H9 (cell line): ENCODE results near the gene MSLN. TPM values are rescaled to one million over a fixed set of nuclear protein-coding genes. Genes with fewer than 3 reads are reported as not detected.

Experiments
- DNase-seq: peaks from one replicate; pipeline ENCODE4 v3.0.0-alpha.2; 2017
- H2AFZ ChIP-seq: one replicate; pipeline ENCODE4 v1.6.1; 2013; ENCODE audit warnings: mild to moderate bottlenecking, low read length, control low read depth, moderate library complexity
- H2AK5ac ChIP-seq: 2 replicates; pipeline ENCODE4 v1.6.1; 2013; ENCODE audit warnings: low read length, control low read depth, mixed read lengths; ENCODE audit not compliant: insufficient read length
- H2BK120ac ChIP-seq: one replicate; pipeline ENCODE4 v1.6.1; 2013; ENCODE audit warnings: low read depth, mild to moderate bottlenecking, low read length, control low read depth, inconsistent platforms; ENCODE audit not compliant: poor library complexity, severe bottlenecking
- H2BK12ac ChIP-seq: 2 replicates; pipeline ENCODE4 v1.6.1; 2013; ENCODE audit warnings: low read length, control low read depth, mixed read lengths, low read depth; ENCODE audit not compliant: insufficient read length
- H2BK15ac ChIP-seq: 2 replicates; pipeline ENCODE4 v1.6.1; 2013; ENCODE audit warnings: low read depth, low read length, control low read depth
- H2BK20ac ChIP-seq: one replicate; pipeline ENCODE4 v1.6.1; 2013; ENCODE audit warnings: low read depth, mild to moderate bottlenecking, low read length, control low read depth, inconsistent platforms; ENCODE audit not compliant: poor library complexity, severe bottlenecking
- H2BK5ac ChIP-seq: 2 replicates; pipeline ENCODE4 v1.6.1; 2013; ENCODE audit warnings: low read length, control low read depth, mixed read lengths; ENCODE audit not compliant: insufficient read length
- H3K14ac ChIP-seq: 2 replicates; pipeline ENCODE4 v1.6.1; 2013; ENCODE audit warnings: low read length, control low read depth; ENCODE audit not compliant: insufficient read depth
- H3K18ac ChIP-seq: 2 replicates; pipeline ENCODE4 v1.6.1; 2013; ENCODE audit warnings: low read depth, mild to moderate bottlenecking, mixed read lengths, low read length, control low read depth; ENCODE audit not compliant: insufficient read length
- H3K23ac ChIP-seq: 2 replicates; pipeline ENCODE4 v1.6.1; 2013; ENCODE audit warnings: low read length, control low read depth, mixed read lengths, low read depth; ENCODE audit not compliant: insufficient read length
- H3K23me2 ChIP-seq: 2 replicates; pipeline ENCODE4 v1.6.1; 2013; ENCODE audit warnings: low read depth, mild to moderate bottlenecking, mixed read lengths, low read length, control low read depth; ENCODE audit not compliant: insufficient read length, poor library complexity, severe bottlenecking
- H3K27ac ChIP-seq: 2 replicates; pipeline ENCODE4 v1.5.1; 2013; ENCODE audit warnings: low read length, control low read depth, mixed read lengths, low read depth; ENCODE audit not compliant: insufficient read length
- H3K27me3 ChIP-seq: 2 replicates; pipeline ENCODE4 v1.6.1; 2013; ENCODE audit warnings: low read length, control low read depth, inconsistent platforms; ENCODE audit not compliant: insufficient read depth
- H3K4ac ChIP-seq: 2 replicates; pipeline ENCODE4 v1.6.1; 2013; ENCODE audit warnings: low read depth, mild to moderate bottlenecking, control low read depth, inconsistent platforms, low read length, moderate library complexity
- H3K4me1 ChIP-seq: 2 replicates; pipeline ENCODE4 v1.6.1; 2013; ENCODE audit warnings: low read length, control low read depth, inconsistent platforms; ENCODE audit not compliant: insufficient read depth
- H3K4me2 ChIP-seq: 2 replicates; pipeline ENCODE4 v1.6.1; 2013; ENCODE audit warnings: low read length, control low read depth, mixed read lengths; ENCODE audit not compliant: insufficient read length, insufficient read depth
- H3K56ac ChIP-seq: 2 replicates; pipeline ENCODE4 v1.6.1; 2013; ENCODE audit warnings: low read depth, mild to moderate bottlenecking, mixed read lengths, low read length, control low read depth; ENCODE audit not compliant: insufficient read length
- H3K79me1 ChIP-seq: 2 replicates; pipeline ENCODE4 v1.6.1; 2013; ENCODE audit warnings: low read depth, mild to moderate bottlenecking, moderate library complexity, low read length, control low read depth, inconsistent platforms; ENCODE audit not compliant: insufficient read depth, poor library complexity, severe bottlenecking
- H3K79me2 ChIP-seq: 2 replicates; pipeline ENCODE4 v1.6.1; 2013; ENCODE audit warnings: low read length, control low read depth, inconsistent platforms; ENCODE audit not compliant: insufficient read depth
- H3K9ac ChIP-seq: 2 replicates; pipeline ENCODE4 v1.6.1; 2013; ENCODE audit warnings: low read length, control low read depth, mixed read lengths; ENCODE audit not compliant: insufficient read length; ENCODE audit errors: extremely low read depth
- H3K9me3 ChIP-seq: one replicate; pipeline ENCODE4 v1.6.1; 2013; ENCODE audit warnings: low read depth, low read length, inconsistent platforms; ENCODE audit not compliant: control insufficient read depth
- H3T11ph ChIP-seq: one replicate; pipeline ENCODE4 v1.6.1; 2013; ENCODE audit warnings: mild to moderate bottlenecking, low read length, control low read depth, inconsistent platforms
- H4K20me1 ChIP-seq: one replicate; pipeline ENCODE4 v1.6.1; 2013; ENCODE audit not compliant: control insufficient read depth, insufficient read length, insufficient read depth
- H4K5ac ChIP-seq: 2 replicates; pipeline ENCODE4 v1.6.1; 2013; ENCODE audit warnings: low read depth, mild to moderate bottlenecking, mixed read lengths, low read length, control low read depth; ENCODE audit not compliant: insufficient read length
- H4K8ac ChIP-seq: replicated peaks from 2 replicates; pipeline ENCODE4 v1.6.1; 2013; ENCODE audit warnings: low read length, control low read depth, mixed read lengths, low read depth; ENCODE audit not compliant: insufficient read length
- H4K91ac ChIP-seq: 2 replicates; pipeline ENCODE4 v1.6.1; 2013; ENCODE audit warnings: low read depth, mild to moderate bottlenecking, moderate library complexity, mixed read lengths, low read length, control low read depth; ENCODE audit not compliant: insufficient read length
- H3K27ac Mint-ChIP-seq, 3 experiments: 2 replicates in 2 of 3; 3 replicates in 1 of 3; pipeline ENCODE4 v1.8.0; 2020 to 2021; ENCODE audit warnings: mixed read lengths in 3 of 3, mild to moderate bottlenecking in 1 of 3, moderate library complexity in 1 of 3
- H3K27me3 Mint-ChIP-seq: 2 replicates; pipeline ENCODE4 v1.8.0; 2021; ENCODE audit warnings: low read depth, mild to moderate bottlenecking, moderate library complexity, mixed read lengths
- H3K36me3 Mint-ChIP-seq, 3 experiments: 2 replicates in 2 of 3; 3 replicates in 1 of 3; pipeline ENCODE4 v1.8.0; 2020 to 2021; ENCODE audit warnings: low read depth in 3 of 3, mixed read lengths in 3 of 3; ENCODE audit not compliant: insufficient read depth in 1 of 3
- H3K4me1 Mint-ChIP-seq, 2 experiments: 2 replicates each; pipeline ENCODE4 v1.8.0; 2020; ENCODE audit warnings: mixed read lengths in 2 of 2
- H3K4me3 Mint-ChIP-seq, 2 experiments: 2 replicates in 1 of 2; 3 replicates in 1 of 2; pipeline ENCODE4 v1.8.0; 2020 to 2021; ENCODE audit warnings: mild to moderate bottlenecking in 2 of 2, mixed read lengths in 2 of 2, moderate library complexity in 1 of 2
- H3K9me3 Mint-ChIP-seq, 2 experiments: 2 replicates in 1 of 2; 3 replicates in 1 of 2; pipeline ENCODE4 v1.8.0; 2020; ENCODE audit warnings: mild to moderate bottlenecking in 2 of 2, mixed read lengths in 2 of 2, moderate library complexity in 1 of 2
- CTCF ChIP-seq: fragments of 200-600 bp; sonication (generic); conservative IDR thresholded peaks from 3 replicates; pipeline ENCODE4 v1.8.0; 2021; ENCODE audit warnings: antibody characterized with exemption, mild to moderate bottlenecking
- WGBS: extraction: QIAGEN DNeasy Blood & Tissue Kit; methylation state at CpG from one replicate; pipeline ENCODE4 v1.1.7; 2013; ENCODE audit warnings: missing lambda C conversion rate, low lambda C conversion rate, mixed read lengths; ENCODE audit not compliant: insufficient read length; ENCODE audit errors: extremely low coverage; 5-methylcytosine and 5-hydroxymethylcytosine counted together
- total RNA-seq: library from RNA; stranded (reverse); gene quantifications from 2 replicates; pipeline ENCODE4 v1.2.1, GENCODE V29; 2021

The MSLN gene
- total RNA-seq, 1 experiment from 2014 or later: 0.22 TPM

DNA sequence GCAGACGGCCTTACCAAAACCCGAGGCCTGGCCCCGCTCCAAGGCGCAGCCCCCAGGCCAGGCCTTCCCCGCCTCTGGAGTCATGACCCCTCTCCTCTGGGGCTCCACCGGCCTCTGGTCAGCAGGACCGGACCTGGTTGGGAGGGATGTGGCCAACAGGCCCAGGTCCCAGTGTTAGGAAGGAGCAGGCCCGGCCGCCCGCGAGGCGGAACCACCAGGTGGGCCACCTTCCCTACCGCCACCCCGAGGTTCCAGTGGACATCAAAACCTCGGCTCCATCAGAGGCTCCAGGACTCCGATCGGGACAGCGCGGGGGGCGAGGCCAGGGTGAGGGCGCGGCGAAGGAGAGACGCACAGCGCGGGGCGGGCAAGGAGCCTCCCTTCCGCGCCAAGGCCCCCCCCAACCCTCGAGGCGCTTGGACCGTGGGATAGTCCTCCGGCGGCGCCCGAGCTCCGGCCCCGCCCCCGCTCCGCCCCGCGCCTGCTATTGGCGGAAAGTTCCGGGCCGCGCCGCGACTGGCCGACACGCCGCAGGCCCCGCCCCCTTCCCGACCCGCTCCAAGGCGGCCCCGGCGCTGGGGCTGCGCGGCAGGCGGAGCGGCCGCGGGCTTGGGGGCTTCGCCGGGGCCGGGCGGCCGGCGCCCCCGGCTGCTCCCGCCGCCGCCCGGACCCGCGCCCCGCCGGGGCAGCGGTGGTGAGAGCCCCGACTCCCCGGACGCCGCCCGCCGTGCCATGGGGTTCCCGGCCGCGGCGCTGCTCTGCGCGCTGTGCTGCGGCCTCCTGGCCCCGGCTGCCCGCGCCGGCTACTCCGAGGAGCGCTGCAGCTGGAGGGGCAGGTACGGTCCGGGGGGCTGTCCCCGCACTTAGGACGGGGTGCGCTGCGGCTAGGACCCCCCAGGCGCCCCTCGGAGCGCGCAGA, 45.7 kb upstream of the MSLN start, which contains the start of gene METRN:
Gene METRN (plus strand): TSS at position 561 of the 919 bp plus-strand sequence. CDS start 172 bp downstream, at position 733.
- Histone ChIP-seq H2AFZ (no peak within 1 kb of the TSS), H3K23me2 (peaks cover 8% of the 10 kb centered on the region), H3K18ac (no peak within 1 kb of the TSS), H3K9me3 (no peaks in the 10 kb centered on the region), H3K14ac (no peak within 1 kb of the TSS; the same call in 1 of the 2 replicates), H3K27ac (no peak within 1 kb of the TSS), H4K8ac (no peak within 1 kb of the TSS), H2BK15ac (0 out of 2 replicates have a peak within 1 kb of the TSS, but pooled peaks have one; percentile 7), H3K56ac (no peak within 1 kb of the TSS), H3K4me1 (no peaks in the 10 kb centered on the region), H2BK20ac (no peak within 1 kb of the TSS), H2BK5ac (no peak within 1 kb of the TSS), H3K4ac (no peak within 1 kb of the TSS), H4K5ac (no peak within 1 kb of the TSS), H4K20me1 (no peaks in the 10 kb centered on the region), H3K23ac (no peak within 1 kb of the TSS), H2BK12ac (no peak within 1 kb of the TSS), H3K4me2 (peak within 1 kb of the TSS; percentile 30), H3K79me2 (no peaks in the 10 kb centered on the region), H3K27me3 (no peaks in the 10 kb centered on the region; the same call in 1 of the 2 replicates), H3T11ph (no peak within 1 kb of the TSS), H2BK120ac (no peak within 1 kb of the TSS), H4K91ac (no peak within 1 kb of the TSS), H3K79me1 (no peaks in the 10 kb centered on the region), H3K9ac (no peak within 1 kb of the TSS), H2AK5ac (no peak within 1 kb of the TSS)
- H3K4me1 Mint-ChIP-seq: peaks cover 13 to 27% of the 10 kb centered on the region in 2 experiments
- H3K9me3 Mint-ChIP-seq: no peaks in the 10 kb centered on the region; a peak in 2 of 5 replicates
- no CpG with 5 or more reads among the region's 108 CpGs for WGBS
- peak; percentile 86 for DNase-seq
- peaks cover 62% of the 10 kb centered on the region for H3K27me3 Mint-ChIP-seq
- TF ChIP-seq CTCF: no peak
- H3K27ac Mint-ChIP-seq: no peak within 1 kb of the TSS
- peak within 1 kb of the TSS; percentile 55 to 78 for H3K4me3 Mint-ChIP-seq
- no peaks in the 10 kb centered on the region for H3K36me3 Mint-ChIP-seq
